Effector memory CD8-positive, alpha-beta T cell (primary cell): ENCODE data around the gene GPN3.
"Not testable (repeated sequence)": the region's sequence is repeated elsewhere in the genome, so short reads cannot be mapped to it uniquely, and the experiment has no call there.

ENCODE experiments used
- ATAC-seq: fragments of 150-1000 bp; cut with Tn5 transposase; replicated peaks from 2 replicates; pipeline ENCODE4 v1.10.0; 2021; ENCODE audit warnings: mild to moderate bottlenecking, moderate library complexity
- DNase-seq, 3 experiments: peaks; one replicate each; pipeline ENCODE4 v3.0.0; 2021
- H3K27ac Mint-ChIP-seq, 2 donors: one replicate each; pipeline ENCODE4 v1.8.0; 2022; ENCODE audit warnings: mild to moderate bottlenecking in 2 of 2, mixed read lengths in 2 of 2, moderate library complexity in 2 of 2
- H3K27me3 Mint-ChIP-seq, 2 donors: one replicate each; pipeline ENCODE4 v1.8.0; 2022; ENCODE audit warnings: mixed read lengths in 2 of 2
- H3K36me3 Mint-ChIP-seq: one replicate; pipeline ENCODE4 v1.8.0; 2022; ENCODE audit warnings: mild to moderate bottlenecking, moderate library complexity, mixed read lengths; ENCODE audit not compliant: insufficient read depth
- H3K4me1 Mint-ChIP-seq, 2 donors: one replicate each; pipeline ENCODE4 v1.8.0; 2022; ENCODE audit warnings: low read depth in 2 of 2, mixed read lengths in 2 of 2
- H3K4me3 Mint-ChIP-seq, 2 donors: one replicate each; pipeline ENCODE4 v1.8.0; 2022; ENCODE audit warnings: mild to moderate bottlenecking in 2 of 2, mixed read lengths in 2 of 2, moderate library complexity in 2 of 2
- H3K9me3 Mint-ChIP-seq, 2 donors: one replicate each; pipeline ENCODE4 v1.8.0; 2022; ENCODE audit warnings: mixed read lengths in 2 of 2

The GPN3 gene

GRCh38 chr12:110424237-110424636 lies 43.8 kb downstream of the GPN3 start:
- Mint-ChIP-seq H3K4me1 (no peaks in the 10 kb centered on the region), H3K27me3 (peaks cover 5 to 18% of the 10 kb centered on the region in 2 donors), H3K4me3 (no peak overlapping the region), H3K9me3 (no peaks in the 10 kb centered on the region), H3K36me3 (peaks cover 6% of the 10 kb centered on the region), H3K27ac (no peak overlapping the region)
- no peak for DNase-seq
- no peak for ATAC-seq

- ATAC-seq, result no peak
- no peaks in the 10 kb centered on the region for H3K9me3 Mint-ChIP-seq
- no peak overlapping the region for H3K4me3 Mint-ChIP-seq
- peaks cover 6% of the 10 kb centered on the region for H3K36me3 Mint-ChIP-seq
- peaks cover 0 to 17% of the 10 kb centered on the region in 2 donors for H3K27me3 Mint-ChIP-seq
- no peak overlapping the region for H3K27ac Mint-ChIP-seq
- no peaks in the 10 kb centered on the region for H3K4me1 Mint-ChIP-seq
- no peak for DNase-seq
Measured at GRCh38 chr12:110421701-110422100, 46.4 kb downstream of the GPN3 start.

DNA sequence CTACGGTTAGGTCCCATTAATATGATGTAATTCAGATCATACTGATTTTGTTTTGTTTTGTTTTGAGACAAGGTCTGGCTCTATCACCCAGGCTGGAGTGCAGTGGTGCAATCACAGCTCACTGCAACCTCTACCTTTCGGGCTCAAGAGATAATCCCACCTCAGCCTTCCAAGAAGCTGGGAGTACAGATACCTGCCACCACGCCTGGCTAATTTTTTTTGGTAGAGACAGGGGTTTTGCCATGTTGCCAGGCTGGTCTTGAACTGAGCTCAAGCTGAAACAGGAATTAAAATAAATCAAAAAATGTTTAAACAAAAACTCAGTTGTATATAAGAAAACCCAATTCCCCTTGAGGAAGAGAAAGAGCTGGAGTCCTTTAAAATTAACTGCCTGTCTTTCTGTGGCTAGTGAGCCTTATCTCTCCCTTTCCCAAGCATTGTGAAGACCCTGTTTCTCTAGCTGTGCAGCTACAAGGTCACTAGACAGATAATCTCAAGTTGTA lies 46.8 kb downstream of the GPN3 start:
- Mint-ChIP-seq H3K27ac (no peak overlapping the region), H3K4me3 (no peak overlapping the region), H3K36me3 (peaks cover 6% of the 10 kb centered on the region), H3K4me1 (no peaks in the 10 kb centered on the region), H3K9me3 (no peaks in the 10 kb centered on the region), H3K27me3 (peaks cover 0 to 17% of the 10 kb centered on the region in 2 donors)
- ATAC-seq, result no peak
- DNase-seq, result no peak

GRCh38 chr12:110420644-110421043 lies 47.4 kb downstream of the GPN3 start:
- H3K36me3 Mint-ChIP-seq, H3K4me1 Mint-ChIP-seq, H3K4me3 Mint-ChIP-seq, H3K27ac Mint-ChIP-seq, ATAC-seq, H3K9me3 Mint-ChIP-seq, DNase-seq: not testable (repeated sequence)
- H3K27me3 Mint-ChIP-seq, result peaks cover 0 to 17% of the 10 kb centered on the region in 2 donors

DNA sequence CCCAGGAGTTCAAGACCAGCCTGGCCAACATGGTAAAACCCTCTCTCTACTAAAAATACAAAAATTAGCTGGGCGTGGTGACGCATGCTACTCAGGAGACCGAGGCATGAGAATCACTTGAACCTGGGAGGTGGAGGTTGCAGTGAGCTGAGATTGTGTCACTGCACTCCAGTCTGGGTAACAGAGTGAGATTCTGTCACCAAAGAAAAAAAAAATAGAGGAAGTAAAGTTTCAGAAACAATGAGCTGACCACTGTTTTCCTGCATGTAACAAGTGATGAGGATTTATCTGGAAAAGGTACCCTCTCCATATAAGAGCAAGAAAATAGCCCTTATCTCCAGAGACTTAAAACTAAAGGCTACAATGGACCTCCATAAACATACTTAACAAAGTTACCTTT lies 50.9 kb downstream of the GPN3 start:
- H3K27ac Mint-ChIP-seq, H3K4me1 Mint-ChIP-seq, H3K9me3 Mint-ChIP-seq, ATAC-seq, DNase-seq, H3K4me3 Mint-ChIP-seq, H3K36me3 Mint-ChIP-seq: not testable (repeated sequence)
- H3K27me3 Mint-ChIP-seq, result peaks cover 6 to 17% of the 10 kb centered on the region in 2 donors

- H3K4me3 Mint-ChIP-seq, H3K9me3 Mint-ChIP-seq, H3K4me1 Mint-ChIP-seq, H3K36me3 Mint-ChIP-seq, ATAC-seq, H3K27ac Mint-ChIP-seq, DNase-seq: not testable (repeated sequence)
- peaks cover 16 to 22% of the 10 kb centered on the region in 2 donors for H3K27me3 Mint-ChIP-seq
Measured at GRCh38 chr12:110410086-110410485, 58.0 kb downstream of the GPN3 start.

DNA sequence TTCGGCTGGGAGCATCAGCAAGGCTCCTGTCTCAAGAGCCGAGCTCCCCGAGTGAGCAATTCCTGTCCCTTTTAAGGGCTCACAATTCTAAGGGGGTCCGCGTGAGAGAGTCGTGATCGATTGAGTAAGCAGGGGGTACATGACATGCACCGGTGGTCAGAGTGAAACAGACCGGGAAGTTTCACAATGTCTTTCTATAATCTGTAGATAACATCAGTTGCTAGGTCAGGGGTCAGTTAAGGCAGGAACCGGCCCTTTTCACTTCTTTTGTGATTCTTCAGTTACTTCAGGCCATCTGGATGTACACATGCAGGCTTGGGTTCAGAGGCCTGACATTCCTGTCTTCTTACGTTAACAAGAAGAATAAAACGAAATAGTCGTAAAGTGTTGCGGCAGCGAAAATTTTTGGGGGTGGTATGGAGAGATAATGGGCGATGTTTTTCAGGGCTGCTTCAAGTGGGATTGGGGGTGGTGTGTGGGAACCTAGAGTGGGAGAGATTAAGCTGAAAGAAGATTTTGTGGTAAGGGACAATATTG lies 62.9 kb downstream of the GPN3 start:
- Mint-ChIP-seq H3K4me1 (peaks cover 13 to 22% of the 10 kb centered on the region in 2 donors), H3K36me3 (peaks cover 18% of the 10 kb centered on the region), H3K27me3 (peaks cover 7 to 13% of the 10 kb centered on the region in 2 donors)
- H3K4me3 Mint-ChIP-seq, DNase-seq, ATAC-seq, H3K27ac Mint-ChIP-seq, H3K9me3 Mint-ChIP-seq: not testable (repeated sequence)

- Mint-ChIP-seq H3K36me3 (peaks cover 21% of the 10 kb centered on the region), H3K4me3 (peak overlapping the region; percentile 99 to 100), H3K9me3 (no peaks in the 10 kb centered on the region), H3K27me3 (peaks cover 2% of the 10 kb centered on the region in 2 donors), H3K27ac (peak overlapping the region; percentile 97), H3K4me1 (peaks cover 18 to 28% of the 10 kb centered on the region in 2 donors)
- peak; percentile 66 to 74 (median 70) for DNase-seq
- ATAC-seq, result peak; percentile 57
Measured at GRCh38 chr12:110403976-110404682, 63.9 kb downstream of the GPN3 start.

- Mint-ChIP-seq H3K27me3 (no peaks in the 10 kb centered on the region), H3K4me1 (peaks cover 18 to 28% of the 10 kb centered on the region in 2 donors), H3K9me3 (no peaks in the 10 kb centered on the region), H3K4me3 (peak within 1 kb of the TSS; percentile 99 to 100), H3K36me3 (peaks cover 22% of the 10 kb centered on the region), H3K27ac (peak within 1 kb of the TSS; percentile 97)
- ATAC-seq, result peak; percentile 91
- DNase-seq, result peak; percentile 79 to 86 (median 83)
Measured at GRCh38 chr12:110403146-110403975, 64.7 kb downstream of the GPN3 start, which contains the start of gene ANAPC7. TSS of gene ANAPC7 (minus strand) at chr12:110403708. CDS start at chr12:110403627, 81 bp downstream.
